ENCODE results near the gene ATXN7L1.

DNA sequence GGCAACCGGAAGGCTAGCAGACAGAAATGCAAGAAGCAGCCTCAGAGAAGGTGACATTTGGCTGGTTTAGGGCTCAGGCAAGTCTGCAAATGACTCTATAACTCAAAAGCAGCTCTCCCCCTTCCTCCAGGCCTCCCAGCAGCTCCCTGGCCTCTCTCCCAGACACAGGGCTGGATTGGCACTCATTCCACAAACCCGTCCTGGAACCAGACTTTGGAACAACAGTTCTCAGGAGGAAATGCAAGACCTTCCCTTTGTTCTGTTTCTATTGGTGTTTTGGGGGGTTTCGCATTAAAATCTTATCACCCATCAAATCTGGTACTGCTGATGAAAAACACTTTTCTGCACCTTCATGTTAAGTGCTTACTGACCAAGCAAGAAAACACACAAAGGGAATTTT is 254.8 kb downstream of the ATXN7L1 start:
- TF ChIP-seq, protein P1, sequence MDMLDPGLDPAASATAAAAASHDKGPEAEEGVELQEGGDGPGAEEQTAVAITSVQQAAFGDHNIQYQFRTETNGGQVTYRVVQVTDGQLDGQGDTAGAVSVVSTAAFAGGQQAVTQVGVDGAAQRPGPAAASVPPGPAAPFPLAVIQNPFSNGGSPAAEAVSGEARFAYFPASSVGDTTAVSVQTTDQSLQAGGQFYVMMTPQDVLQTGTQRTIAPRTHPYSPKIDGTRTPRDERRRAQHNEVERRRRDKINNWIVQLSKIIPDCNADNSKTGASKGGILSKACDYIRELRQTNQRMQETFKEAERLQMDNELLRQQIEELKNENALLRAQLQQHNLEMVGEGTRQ (CRISPR knock-in tag; IDR thresholded peaks at IDR 0.05): no peak
- TF ChIP-seq SP1 (CRISPR knock-in tag; conservative IDR thresholded peaks at IDR 0.05) (no peak), GABPB1 (CRISPR knock-in tag; IDR thresholded peaks at IDR 0.05) (no peak), SMAD3 (CRISPR knock-in tag; IDR thresholded peaks at IDR 0.05; ENCODE audit: borderline replicate concordance) (no peak), NR2C2 (CRISPR knock-in tag; IDR thresholded peaks at IDR 0.05) (no peak), JAZF1 (CRISPR knock-in tag; IDR thresholded peaks at IDR 0.05) (no peak)
- TF ChIP-seq, protein P2, sequence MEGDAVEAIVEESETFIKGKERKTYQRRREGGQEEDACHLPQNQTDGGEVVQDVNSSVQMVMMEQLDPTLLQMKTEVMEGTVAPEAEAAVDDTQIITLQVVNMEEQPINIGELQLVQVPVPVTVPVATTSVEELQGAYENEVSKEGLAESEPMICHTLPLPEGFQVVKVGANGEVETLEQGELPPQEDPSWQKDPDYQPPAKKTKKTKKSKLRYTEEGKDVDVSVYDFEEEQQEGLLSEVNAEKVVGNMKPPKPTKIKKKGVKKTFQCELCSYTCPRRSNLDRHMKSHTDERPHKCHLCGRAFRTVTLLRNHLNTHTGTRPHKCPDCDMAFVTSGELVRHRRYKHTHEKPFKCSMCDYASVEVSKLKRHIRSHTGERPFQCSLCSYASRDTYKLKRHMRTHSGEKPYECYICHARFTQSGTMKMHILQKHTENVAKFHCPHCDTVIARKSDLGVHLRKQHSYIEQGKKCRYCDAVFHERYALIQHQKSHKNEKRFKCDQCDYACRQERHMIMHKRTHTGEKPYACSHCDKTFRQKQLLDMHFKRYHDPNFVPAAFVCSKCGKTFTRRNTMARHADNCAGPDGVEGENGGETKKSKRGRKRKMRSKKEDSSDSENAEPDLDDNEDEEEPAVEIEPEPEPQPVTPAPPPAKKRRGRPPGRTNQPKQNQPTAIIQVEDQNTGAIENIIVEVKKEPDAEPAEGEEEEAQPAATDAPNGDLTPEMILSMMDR (IDR thresholded peaks at IDR 0.05): no peak
- TF ChIP-seq, protein P3, sequence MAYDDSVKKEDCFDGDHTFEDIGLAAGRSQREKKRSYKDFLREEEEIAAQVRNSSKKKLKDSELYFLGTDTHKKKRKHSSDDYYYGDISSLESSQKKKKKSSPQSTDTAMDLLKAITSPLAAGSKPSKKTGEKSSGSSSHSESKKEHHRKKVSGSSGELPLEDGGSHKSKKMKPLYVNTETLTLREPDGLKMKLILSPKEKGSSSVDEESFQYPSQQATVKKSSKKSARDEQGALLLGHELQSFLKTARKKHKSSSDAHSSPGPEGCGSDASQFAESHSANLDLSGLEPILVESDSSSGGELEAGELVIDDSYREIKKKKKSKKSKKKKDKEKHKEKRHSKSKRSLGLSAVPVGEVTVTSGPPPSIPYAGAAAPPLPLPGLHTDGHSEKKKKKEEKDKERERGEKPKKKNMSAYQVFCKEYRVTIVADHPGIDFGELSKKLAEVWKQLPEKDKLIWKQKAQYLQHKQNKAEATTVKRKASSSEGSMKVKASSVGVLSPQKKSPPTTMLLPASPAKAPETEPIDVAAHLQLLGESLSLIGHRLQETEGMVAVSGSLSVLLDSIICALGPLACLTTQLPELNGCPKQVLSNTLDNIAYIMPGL (CRISPR knock-in tag; IDR thresholded peaks at IDR 0.05): no peak
- TF ChIP-seq, protein P4, sequence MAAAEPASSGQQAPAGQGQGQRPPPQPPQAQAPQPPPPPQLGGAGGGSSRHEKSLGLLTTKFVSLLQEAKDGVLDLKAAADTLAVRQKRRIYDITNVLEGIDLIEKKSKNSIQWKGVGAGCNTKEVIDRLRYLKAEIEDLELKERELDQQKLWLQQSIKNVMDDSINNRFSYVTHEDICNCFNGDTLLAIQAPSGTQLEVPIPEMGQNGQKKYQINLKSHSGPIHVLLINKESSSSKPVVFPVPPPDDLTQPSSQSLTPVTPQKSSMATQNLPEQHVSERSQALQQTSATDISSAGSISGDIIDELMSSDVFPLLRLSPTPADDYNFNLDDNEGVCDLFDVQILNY (CRISPR knock-in tag; IDR thresholded peaks at IDR 0.05): no peak
- TF ChIP-seq, protein P5, sequence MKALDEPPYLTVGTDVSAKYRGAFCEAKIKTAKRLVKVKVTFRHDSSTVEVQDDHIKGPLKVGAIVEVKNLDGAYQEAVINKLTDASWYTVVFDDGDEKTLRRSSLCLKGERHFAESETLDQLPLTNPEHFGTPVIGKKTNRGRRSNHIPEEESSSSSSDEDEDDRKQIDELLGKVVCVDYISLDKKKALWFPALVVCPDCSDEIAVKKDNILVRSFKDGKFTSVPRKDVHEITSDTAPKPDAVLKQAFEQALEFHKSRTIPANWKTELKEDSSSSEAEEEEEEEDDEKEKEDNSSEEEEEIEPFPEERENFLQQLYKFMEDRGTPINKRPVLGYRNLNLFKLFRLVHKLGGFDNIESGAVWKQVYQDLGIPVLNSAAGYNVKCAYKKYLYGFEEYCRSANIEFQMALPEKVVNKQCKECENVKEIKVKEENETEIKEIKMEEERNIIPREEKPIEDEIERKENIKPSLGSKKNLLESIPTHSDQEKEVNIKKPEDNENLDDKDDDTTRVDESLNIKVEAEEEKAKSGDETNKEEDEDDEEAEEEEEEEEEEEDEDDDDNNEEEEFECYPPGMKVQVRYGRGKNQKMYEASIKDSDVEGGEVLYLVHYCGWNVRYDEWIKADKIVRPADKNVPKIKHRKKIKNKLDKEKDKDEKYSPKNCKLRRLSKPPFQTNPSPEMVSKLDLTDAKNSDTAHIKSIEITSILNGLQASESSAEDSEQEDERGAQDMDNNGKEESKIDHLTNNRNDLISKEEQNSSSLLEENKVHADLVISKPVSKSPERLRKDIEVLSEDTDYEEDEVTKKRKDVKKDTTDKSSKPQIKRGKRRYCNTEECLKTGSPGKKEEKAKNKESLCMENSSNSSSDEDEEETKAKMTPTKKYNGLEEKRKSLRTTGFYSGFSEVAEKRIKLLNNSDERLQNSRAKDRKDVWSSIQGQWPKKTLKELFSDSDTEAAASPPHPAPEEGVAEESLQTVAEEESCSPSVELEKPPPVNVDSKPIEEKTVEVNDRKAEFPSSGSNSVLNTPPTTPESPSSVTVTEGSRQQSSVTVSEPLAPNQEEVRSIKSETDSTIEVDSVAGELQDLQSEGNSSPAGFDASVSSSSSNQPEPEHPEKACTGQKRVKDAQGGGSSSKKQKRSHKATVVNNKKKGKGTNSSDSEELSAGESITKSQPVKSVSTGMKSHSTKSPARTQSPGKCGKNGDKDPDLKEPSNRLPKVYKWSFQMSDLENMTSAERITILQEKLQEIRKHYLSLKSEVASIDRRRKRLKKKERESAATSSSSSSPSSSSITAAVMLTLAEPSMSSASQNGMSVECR (CRISPR knock-in tag; IDR thresholded peaks at IDR 0.05; ENCODE audit: borderline replicate concordance): no peak
